OCI-LY1 (cell line): ENCODE data around the gene PRKACA.

Source experiments
- H2AFZ ChIP-seq: fragments of 200-600 bp; sonication (generic), shearing (Covaris generic); 2 replicates; pipeline ENCODE4 v1.6.0; 2014; ENCODE audit warnings: antibody characterized with exemption, mild to moderate bottlenecking, low read length
- H3F3A ChIP-seq: fragments of 200-600 bp; sonication (generic), shearing (Covaris generic); 2 replicates; pipeline ENCODE4 v1.6.0; 2014; ENCODE audit warnings: mild to moderate bottlenecking, antibody characterized with exemption, low read length, moderate library complexity; ENCODE audit not compliant: insufficient read depth
- H3K27ac ChIP-seq: fragments of 200-600 bp; sonication (generic); 2 replicates; pipeline ENCODE4 v1.5.1; 2014; ENCODE audit warnings: low read length, mixed run types, mild to moderate bottlenecking, low read depth; ENCODE audit not compliant: poor library complexity, severe bottlenecking
- H3K27me3 ChIP-seq: fragments of 200-600 bp; sonication (generic); 2 replicates; pipeline ENCODE4 v1.6.0; 2014; ENCODE audit warnings: antibody characterized with exemption, mild to moderate bottlenecking, low read length, moderate library complexity; ENCODE audit not compliant: insufficient read depth
- H3K36me3 ChIP-seq: fragments of 200-600 bp; sonication (generic); 2 replicates; pipeline ENCODE4 v1.6.1; 2014; ENCODE audit warnings: mild to moderate bottlenecking, antibody characterized with exemption, low read length, moderate library complexity, mixed read lengths; ENCODE audit not compliant: insufficient read depth
- H3K4me1 ChIP-seq: fragments of 200-600 bp; sonication (generic); 2 replicates; pipeline ENCODE4 v1.5.1; 2014; ENCODE audit warnings: mild to moderate bottlenecking, low read length, moderate library complexity; ENCODE audit not compliant: insufficient read depth, severe bottlenecking
- H3K4me2 ChIP-seq: fragments of 200-600 bp; sonication (generic), shearing (Covaris generic); 2 replicates; pipeline ENCODE4 v1.6.1; 2014; ENCODE audit warnings: low read length
- H3K4me3 ChIP-seq: fragments of 200-600 bp; sonication (generic); 2 replicates; pipeline ENCODE4 v1.5.1; 2014; ENCODE audit warnings: low read length, low read depth, mild to moderate bottlenecking, mixed read lengths; ENCODE audit not compliant: poor library complexity, severe bottlenecking
- H3K79me2 ChIP-seq: fragments of 200-600 bp; shearing (Covaris generic); 2 replicates; pipeline ENCODE4 v1.6.1; 2016; ENCODE audit warnings: mixed run types, low read length, mixed read lengths; ENCODE audit not compliant: insufficient read depth
- H3K9ac ChIP-seq: fragments of 200-600 bp; sonication (generic), shearing (Covaris generic); 2 replicates; pipeline ENCODE4 v1.6.1; 2014; ENCODE audit warnings: mild to moderate bottlenecking, low read length, mixed read lengths
- H3K9me2 ChIP-seq: fragments of 200-600 bp; sonication (generic), shearing (Covaris generic); 2 replicates; pipeline ENCODE4 v1.6.1; 2014; ENCODE audit warnings: low read depth, mild to moderate bottlenecking, low read length, mixed read lengths
- H3K9me3 ChIP-seq: fragments of 200-600 bp; shearing (Covaris generic); 2 replicates; pipeline ENCODE4 v1.6.1; 2014; ENCODE audit warnings: low read length, mixed read lengths
- H4K20me1 ChIP-seq: fragments of 200-600 bp; sonication (generic), shearing (Covaris generic); 2 replicates; pipeline ENCODE4 v1.6.0; 2016; ENCODE audit warnings: mild to moderate bottlenecking, low read length; ENCODE audit not compliant: insufficient read depth
- CTCF ChIP-seq: fragments of 200-600 bp; sonication (generic), shearing (Covaris generic); IDR thresholded peaks from 2 replicates; pipeline ENCODE4 v1.5.1; 2017; ENCODE audit warnings: mild to moderate bottlenecking, antibody characterized with exemption, low read length, moderate library complexity, mixed read lengths
- EZH2 ChIP-seq: fragments of 200-600 bp; sonication (generic), shearing (Covaris generic); IDR thresholded peaks from 2 replicates; pipeline ENCODE4 v1.8.0; 2017; ENCODE audit warnings: borderline replicate concordance, mixed run types, mild to moderate bottlenecking, antibody characterized with exemption, low read length, moderate library complexity, mixed read lengths

The PRKACA gene

GRCh38 chr19:14088634-14089411 lies 28.7 kb downstream of the PRKACA start:
- H3K79me2 ChIP-seq: no peaks in the 10 kb centered on the region
- H3K9ac ChIP-seq: peak overlapping the region; percentile 52
- H3K4me1 ChIP-seq: peaks cover 18% of the 10 kb centered on the region
- no peaks in the 10 kb centered on the region for H3K27me3 ChIP-seq
- H2AFZ ChIP-seq: no peak overlapping the region
- peaks cover 7% of the 10 kb centered on the region for H3K9me3 ChIP-seq
- H3K9me2 ChIP-seq: no peaks in the 10 kb centered on the region
- H3F3A ChIP-seq: no peaks in the 10 kb centered on the region
- H4K20me1 ChIP-seq: no peaks in the 10 kb centered on the region
- peaks cover 28% of the 10 kb centered on the region for H3K36me3 ChIP-seq
- peak overlapping the region; percentile 73 for H3K4me2 ChIP-seq
- no peak for TF ChIP-seq CTCF
- TF ChIP-seq EZH2: no peak
- peak overlapping the region; percentile 15 for H3K27ac ChIP-seq
- H3K4me3 ChIP-seq: peak overlapping the region; percentile 71

- Histone ChIP-seq H3K4me1 (peaks cover 16% of the 10 kb centered on the region), H3K9me3 (no peaks in the 10 kb centered on the region), H3K36me3 (peaks cover 23% of the 10 kb centered on the region), H3K9me2 (no peaks in the 10 kb centered on the region), H3F3A (no peaks in the 10 kb centered on the region), H4K20me1 (no peaks in the 10 kb centered on the region), H3K79me2 (no peaks in the 10 kb centered on the region), H3K4me2 (no peak overlapping the region), H3K27me3 (no peaks in the 10 kb centered on the region), H3K9ac (no peak overlapping the region), H3K27ac (no peak overlapping the region), H2AFZ (no peak overlapping the region), H3K4me3 (no peak overlapping the region)
- TF ChIP-seq CTCF (no peak), EZH2 (no peak)
Measured at GRCh38 chr19:14086098-14086497, 31.5 kb downstream of the PRKACA start.

GRCh38 chr19:14085309-14085995 lies 32.1 kb downstream of the PRKACA start, which contains the start of gene C19orf67:
Gene C19orf67, minus strand, starts transcription at chr19:14085783. Its CDS starts 156 bp downstream, at chr19:14085627.
- Histone ChIP-seq H3K27ac (no peak within 1 kb of the TSS), H3K9me2 (no peaks in the 10 kb centered on the region), H3K27me3 (no peaks in the 10 kb centered on the region), H4K20me1 (no peaks in the 10 kb centered on the region), H3K9me3 (no peaks in the 10 kb centered on the region), H3K9ac (no peak within 1 kb of the TSS), H3K79me2 (no peaks in the 10 kb centered on the region), H2AFZ (no peak within 1 kb of the TSS), H3K4me2 (no peak within 1 kb of the TSS), H3F3A (no peaks in the 10 kb centered on the region), H3K36me3 (peaks cover 23% of the 10 kb centered on the region), H3K4me1 (peaks cover 20% of the 10 kb centered on the region), H3K4me3 (no peak within 1 kb of the TSS)
- TF ChIP-seq EZH2 (no peak), CTCF (no peak)
